Activated naive CD4-positive, alpha-beta T cell treated with anti-CD3 and anti-CD28 coated beads, Interleukin-2, amount 10 ng/mL, durations not matched to agents 7 days and 5 days (primary cell): Measurements from ENCODE around the gene ATAD1.
"Not testable (repeated sequence)": the region's sequence is repeated elsewhere in the genome, so short reads cannot be mapped to it uniquely, and the experiment has no call there.

Experiments
- CTCF ChIA-PET: fragments of 350-600 bp; sonication (Branson Sonifier 250); formaldehyde crosslinking; loops from one replicate; lab custom pipeline; 2021; ENCODE audit warnings: antibody characterized with exemption; lab: Charles Lee
- DNase-seq: peaks from one replicate; pipeline ENCODE4 v3.0.0-alpha.2; 2020
- H3K27ac Mint-ChIP-seq: one replicate; pipeline ENCODE4 v1.8.0; 2021; ENCODE audit warnings: mild to moderate bottlenecking, moderate library complexity, mixed read lengths
- H3K27me3 Mint-ChIP-seq: one replicate; pipeline ENCODE4 v1.8.0; 2021; ENCODE audit warnings: mild to moderate bottlenecking, mixed read lengths
- H3K36me3 Mint-ChIP-seq: one replicate; pipeline ENCODE4 v1.8.0; 2021; ENCODE audit warnings: mixed read lengths
- H3K4me1 Mint-ChIP-seq: one replicate; pipeline ENCODE4 v1.8.0; 2021; ENCODE audit warnings: mixed read lengths
- H3K4me3 Mint-ChIP-seq: one replicate; pipeline ENCODE4 v1.8.0; 2021; ENCODE audit warnings: mild to moderate bottlenecking, moderate library complexity, mixed read lengths
- H3K9me3 Mint-ChIP-seq: one replicate; pipeline ENCODE4 v1.8.0; 2021; ENCODE audit warnings: mixed read lengths

ATAD1 gene, protein sequence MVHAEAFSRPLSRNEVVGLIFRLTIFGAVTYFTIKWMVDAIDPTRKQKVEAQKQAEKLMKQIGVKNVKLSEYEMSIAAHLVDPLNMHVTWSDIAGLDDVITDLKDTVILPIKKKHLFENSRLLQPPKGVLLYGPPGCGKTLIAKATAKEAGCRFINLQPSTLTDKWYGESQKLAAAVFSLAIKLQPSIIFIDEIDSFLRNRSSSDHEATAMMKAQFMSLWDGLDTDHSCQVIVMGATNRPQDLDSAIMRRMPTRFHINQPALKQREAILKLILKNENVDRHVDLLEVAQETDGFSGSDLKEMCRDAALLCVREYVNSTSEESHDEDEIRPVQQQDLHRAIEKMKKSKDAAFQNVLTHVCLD

DNA sequence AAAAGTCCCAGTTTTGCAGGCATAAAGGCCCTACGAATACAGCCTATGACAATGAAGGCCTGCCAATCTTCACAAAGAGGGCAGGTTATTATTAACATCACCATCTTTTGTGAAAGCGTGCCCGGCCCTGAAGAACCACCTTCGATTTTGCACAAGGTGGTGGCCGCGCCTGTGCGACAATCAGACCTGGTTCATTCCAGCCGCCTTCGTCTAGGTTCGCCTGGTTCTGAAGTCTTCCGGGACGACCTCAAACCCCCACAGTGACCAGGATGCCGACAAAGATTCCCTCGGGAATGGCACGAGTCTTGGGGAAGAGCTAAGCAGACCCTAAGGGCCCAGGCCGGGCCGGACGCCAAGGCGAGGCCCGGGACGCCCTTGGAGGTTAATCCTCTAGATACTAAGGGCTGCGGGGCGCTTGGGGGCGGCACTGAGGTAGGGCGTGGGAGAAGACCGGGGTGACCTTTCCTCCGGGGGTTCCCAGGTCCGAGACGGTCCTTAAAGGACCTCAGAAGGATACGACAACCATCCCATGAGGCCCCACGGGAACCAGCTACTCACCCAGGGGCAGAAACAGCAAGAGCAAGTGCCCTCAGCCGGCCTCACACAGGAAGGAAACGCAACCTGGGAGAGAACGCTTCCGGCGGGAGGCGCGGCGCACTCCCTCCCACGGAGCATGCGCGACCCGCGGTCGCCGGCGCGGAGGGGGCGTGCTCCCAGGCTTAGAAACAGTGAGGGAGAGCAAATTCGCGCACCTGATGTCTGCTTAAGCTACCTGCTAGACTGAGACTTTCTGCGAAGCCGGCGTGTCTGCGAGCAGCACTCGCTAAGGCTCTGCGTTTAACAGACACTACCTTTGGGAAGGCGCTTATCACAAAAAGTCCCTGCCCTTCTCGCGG lies at the start of gene ATAD1:
Gene ATAD1 (minus strand): TSS at position 618 of the 896 bp plus-strand sequence. CDS start 3,627 bp downstream, outside the sequence.
- Mint-ChIP-seq H3K27me3 (peaks cover 6% of the 10 kb centered on the region), H3K9me3 (no peaks in the 10 kb centered on the region), H3K4me3 (peak within 1 kb of the TSS; percentile 86), H3K27ac (peak within 1 kb of the TSS; percentile 95), H3K4me1 (peaks cover 36% of the 10 kb centered on the region), H3K36me3 (peaks cover 11% of the 10 kb centered on the region)
- DNase-seq, result peak; percentile 91
- CTCF ChIA-PET, result interaction anchor here (0.6 to 2.7 kb wide), 6 partner anchors 10 to 735 kb away, joined by 3 to 9 read pairs (median 4); no protein-coding TSS in a partner anchor

DNA sequence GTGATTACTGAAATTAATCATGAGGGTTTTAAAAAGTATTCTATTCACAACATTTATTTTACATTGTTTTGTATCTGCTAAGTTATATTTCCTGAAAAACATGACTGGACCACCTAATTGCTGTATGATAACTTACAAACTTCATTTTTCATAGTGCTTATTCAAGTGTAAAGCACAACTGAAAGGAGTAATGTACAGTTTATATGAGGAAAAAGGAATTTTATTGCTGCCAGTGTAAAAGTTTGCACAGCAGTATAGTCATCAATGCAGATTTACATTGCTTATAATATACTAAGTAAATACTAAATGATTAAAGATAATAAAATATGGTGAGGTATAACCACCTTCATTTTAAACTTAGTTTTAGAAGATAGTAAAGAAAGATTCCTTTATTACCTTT lies 49.4 kb upstream of the ATAD1 start:
- Mint-ChIP-seq H3K4me1 (peaks cover 40% of the 10 kb centered on the region), H3K27ac (no peak overlapping the region), H3K36me3 (peaks cover 47% of the 10 kb centered on the region), H3K27me3 (peaks cover 4% of the 10 kb centered on the region), H3K9me3 (no peaks in the 10 kb centered on the region), H3K4me3 (peak overlapping the region; percentile 93)
- CTCF ChIA-PET, result no interaction called here
- no peak for DNase-seq

DNA sequence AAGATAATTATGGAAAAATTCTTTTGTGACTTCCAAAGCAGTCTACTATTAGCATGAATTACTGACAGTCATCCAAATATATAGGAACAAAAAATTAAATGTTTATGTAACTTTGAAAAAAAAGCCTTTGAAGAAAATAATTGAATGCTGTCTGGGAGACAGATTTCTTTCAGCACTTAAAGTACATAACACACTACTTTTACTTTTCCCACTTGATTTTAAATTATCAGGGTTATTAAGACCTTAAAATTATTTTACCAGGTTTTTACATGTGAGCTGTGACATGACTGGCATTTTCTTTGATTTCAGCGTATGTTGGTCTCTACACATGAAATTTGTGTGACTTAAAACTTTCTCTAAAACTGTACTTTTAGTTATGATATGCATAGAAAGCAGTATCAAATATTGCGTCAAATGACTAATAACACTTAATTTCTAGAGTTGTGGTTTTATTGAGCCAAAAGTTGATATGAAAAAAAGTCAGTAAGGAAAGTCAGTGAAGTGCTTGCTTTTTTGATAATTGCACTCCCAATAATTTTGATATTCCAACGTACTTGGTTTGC lies 48.5 kb upstream of the ATAD1 start:
- H3K27ac Mint-ChIP-seq, result no peak overlapping the region
- H3K4me3 Mint-ChIP-seq, result peak overlapping the region; percentile 93
- peaks cover 44% of the 10 kb centered on the region for H3K4me1 Mint-ChIP-seq
- no peak for DNase-seq
- H3K27me3 Mint-ChIP-seq, result peaks cover 11% of the 10 kb centered on the region
- CTCF ChIA-PET, result interaction anchor here (1.0 to 3.2 kb wide), 3 partner anchors 16 to 523 kb away, joined by 3 to 10 read pairs (median 5); no protein-coding TSS in a partner anchor
- peaks cover 46% of the 10 kb centered on the region for H3K36me3 Mint-ChIP-seq
- H3K9me3 Mint-ChIP-seq, result no peaks in the 10 kb centered on the region

DNA sequence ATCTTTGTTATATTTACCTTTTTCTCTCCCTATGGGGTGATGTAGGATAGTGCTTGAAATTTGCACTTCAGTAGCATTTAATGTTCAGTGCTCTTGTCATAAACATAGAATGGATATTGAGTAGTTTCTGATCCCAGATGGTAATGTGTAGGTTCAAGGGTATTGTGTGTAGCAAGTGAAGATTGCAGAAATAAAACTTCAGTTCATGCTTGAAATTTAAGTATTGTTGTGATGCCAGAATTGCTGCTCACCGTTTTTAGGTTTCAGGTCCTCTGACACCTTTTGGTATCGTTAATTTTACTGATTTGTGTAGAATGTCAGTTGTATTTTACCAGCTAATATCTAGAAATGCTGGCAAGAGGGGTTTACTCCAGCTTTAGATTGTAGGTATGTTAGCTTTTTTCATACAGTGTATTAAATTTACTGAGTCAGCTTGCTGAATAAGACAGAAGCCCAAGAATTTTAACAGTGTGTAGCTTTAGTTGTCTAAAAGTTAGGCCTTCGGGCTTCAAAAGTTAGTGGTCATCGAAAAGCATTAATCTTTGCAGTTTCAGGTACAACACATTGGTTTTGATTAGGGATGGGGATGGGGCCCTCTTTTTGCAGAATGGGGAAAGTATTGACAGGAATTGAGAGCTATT lies 47.3 kb upstream of the ATAD1 start:
- peaks cover 46% of the 10 kb centered on the region for H3K4me1 Mint-ChIP-seq

DNA sequence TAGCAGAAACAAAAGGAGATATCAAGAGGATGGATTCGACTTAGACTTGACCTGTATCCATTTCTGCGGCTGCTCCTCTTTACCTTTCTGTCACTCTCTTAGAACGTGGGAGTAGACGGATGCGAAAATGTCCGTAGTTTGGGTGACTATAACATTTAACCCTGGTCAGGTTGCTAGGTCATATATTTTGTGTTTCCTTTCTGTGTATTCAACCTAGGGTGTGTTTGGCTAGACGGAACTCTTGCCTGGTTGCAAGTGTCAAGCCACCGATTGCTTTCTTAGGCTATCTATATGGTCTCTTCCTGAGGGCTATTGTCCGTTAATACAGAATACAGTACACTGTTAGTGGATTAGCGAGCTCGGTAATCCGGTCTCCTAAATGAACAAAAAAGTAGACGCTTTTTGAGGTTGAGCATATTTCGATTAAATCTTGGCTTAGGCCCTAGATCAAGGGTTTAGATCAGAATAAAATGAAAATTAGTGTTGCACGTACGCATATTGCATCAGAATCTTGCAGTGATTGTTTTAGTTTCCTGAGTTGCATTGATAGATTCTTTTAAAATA lies 46.6 kb upstream of the ATAD1 start:
- CTCF ChIA-PET, result interaction anchor here (1.5 to 3.2 kb wide), 2 partner anchors 14 to 524 kb away, joined by 4 to 10 read pairs; no protein-coding TSS in a partner anchor
- peaks cover 31% of the 10 kb centered on the region for H3K36me3 Mint-ChIP-seq
- DNase-seq, result no peak
- H3K27ac Mint-ChIP-seq, result peak overlapping the region; percentile 92
- peak overlapping the region; percentile 93 for H3K4me3 Mint-ChIP-seq
- H3K27me3 Mint-ChIP-seq, result peaks cover 11% of the 10 kb centered on the region
- H3K9me3 Mint-ChIP-seq, result no peaks in the 10 kb centered on the region
- peaks cover 45% of the 10 kb centered on the region for H3K4me1 Mint-ChIP-seq

More for the DNA sequence above, 47.3 kb upstream of the ATAD1 start:
- Mint-ChIP-seq H3K27me3 (peaks cover 11% of the 10 kb centered on the region), H3K4me3 (peak overlapping the region; percentile 93), H3K27ac (peak overlapping the region; percentile 92), H3K9me3 (no peaks in the 10 kb centered on the region), H3K36me3 (peaks cover 36% of the 10 kb centered on the region)
- DNase-seq, result no peak
- CTCF ChIA-PET, result interaction anchor here (1.0 to 3.2 kb wide), 4 partner anchors 14 to 524 kb away, joined by 3 to 10 read pairs (median 4); no protein-coding TSS in a partner anchor

DNA sequence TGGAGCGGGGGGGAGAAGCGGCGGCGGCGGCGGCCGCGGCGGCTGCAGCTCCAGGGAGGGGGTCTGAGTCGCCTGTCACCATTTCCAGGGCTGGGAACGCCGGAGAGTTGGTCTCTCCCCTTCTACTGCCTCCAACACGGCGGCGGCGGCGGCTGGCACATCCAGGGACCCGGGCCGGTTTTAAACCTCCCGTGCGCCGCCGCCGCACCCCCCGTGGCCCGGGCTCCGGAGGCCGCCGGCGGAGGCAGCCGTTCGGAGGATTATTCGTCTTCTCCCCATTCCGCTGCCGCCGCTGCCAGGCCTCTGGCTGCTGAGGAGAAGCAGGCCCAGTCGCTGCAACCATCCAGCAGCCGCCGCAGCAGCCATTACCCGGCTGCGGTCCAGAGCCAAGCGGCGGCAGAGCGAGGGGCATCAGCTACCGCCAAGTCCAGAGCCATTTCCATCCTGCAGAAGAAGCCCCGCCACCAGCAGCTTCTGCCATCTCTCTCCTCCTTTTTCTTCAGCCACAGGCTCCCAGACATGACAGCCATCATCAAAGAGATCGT lies 46.0 kb upstream of the ATAD1 start:
- peak overlapping the region; percentile 93 for H3K4me3 Mint-ChIP-seq
- H3K27ac Mint-ChIP-seq, result peak overlapping the region; percentile 92
- not testable (repeated sequence) for H3K9me3 Mint-ChIP-seq
- DNase-seq, result peak; percentile 44
- CTCF ChIA-PET, result interaction anchor here (3.2 kb wide), 1 partner anchor 13 kb away, joined by 10 read pairs; no protein-coding TSS in a partner anchor
- H3K36me3 Mint-ChIP-seq, result peaks cover 31% of the 10 kb centered on the region
- H3K27me3 Mint-ChIP-seq, result peaks cover 11% of the 10 kb centered on the region
- H3K4me1 Mint-ChIP-seq, result peaks cover 41% of the 10 kb centered on the region

DNA sequence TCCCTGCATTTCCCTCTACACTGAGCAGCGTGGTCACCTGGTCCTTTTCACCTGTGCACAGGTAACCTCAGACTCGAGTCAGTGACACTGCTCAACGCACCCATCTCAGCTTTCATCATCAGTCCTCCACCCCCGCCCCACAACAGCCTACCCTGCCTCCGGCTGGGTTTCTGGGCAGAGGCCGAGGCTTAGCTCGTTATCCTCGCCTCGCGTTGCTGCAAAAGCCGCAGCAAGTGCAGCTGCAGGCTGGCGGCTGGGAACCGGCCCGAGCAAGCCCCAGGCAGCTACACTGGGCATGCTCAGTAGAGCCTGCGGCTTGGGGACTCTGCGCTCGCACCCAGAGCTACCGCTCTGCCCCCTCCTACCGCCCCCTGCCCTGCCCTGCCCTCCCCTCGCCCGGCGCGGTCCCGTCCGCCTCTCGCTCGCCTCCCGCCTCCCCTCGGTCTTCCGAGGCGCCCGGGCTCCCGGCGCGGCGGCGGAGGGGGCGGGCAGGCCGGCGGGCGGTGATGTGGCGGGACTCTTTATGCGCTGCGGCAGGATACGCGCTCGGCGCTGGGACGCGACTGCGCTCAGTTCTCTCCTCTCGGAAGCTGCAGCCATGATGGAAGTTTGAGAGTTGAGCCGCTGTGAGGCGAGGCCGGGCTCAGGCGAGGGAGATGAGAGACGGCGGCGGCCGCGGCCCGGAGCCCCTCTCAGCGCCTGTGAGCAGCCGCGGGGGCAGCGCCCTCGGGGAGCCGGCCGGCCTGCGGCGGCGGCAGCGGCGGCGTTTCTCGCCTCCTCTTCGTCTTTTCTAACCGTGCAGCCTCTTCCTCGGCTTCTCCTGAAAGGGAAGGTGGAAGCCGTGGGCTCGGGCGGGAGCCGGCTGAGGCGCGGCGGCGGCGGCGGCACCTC lies 45.3 kb upstream of the ATAD1 start, which contains the start of the genes KLLN and PTEN:
Gene KLLN (minus strand): TSS at position 481 of the 891 bp plus-strand sequence. CDS start 1,046 bp downstream, outside the sequence.
Gene PTEN (plus strand): TSS at position 573 of the 891 bp plus-strand sequence. CDS start 845 bp downstream, outside the sequence.
- Mint-ChIP-seq H3K27ac (peak within 1 kb of the TSS; percentile 97), H3K4me1 (peaks cover 34% of the 10 kb centered on the region), H3K4me3 (peak within 1 kb of the TSS; percentile 93), H3K36me3 (peaks cover 24% of the 10 kb centered on the region), H3K27me3 (peaks cover 11% of the 10 kb centered on the region), H3K9me3 (no peaks in the 10 kb centered on the region)
- CTCF ChIA-PET, result interaction anchor here (1.5 to 7.2 kb wide), 4 partner anchors 13 to 690 kb away, joined by 4 to 52 read pairs (median 10); no protein-coding TSS in a partner anchor
- peak; percentile 85 for DNase-seq

DNA sequence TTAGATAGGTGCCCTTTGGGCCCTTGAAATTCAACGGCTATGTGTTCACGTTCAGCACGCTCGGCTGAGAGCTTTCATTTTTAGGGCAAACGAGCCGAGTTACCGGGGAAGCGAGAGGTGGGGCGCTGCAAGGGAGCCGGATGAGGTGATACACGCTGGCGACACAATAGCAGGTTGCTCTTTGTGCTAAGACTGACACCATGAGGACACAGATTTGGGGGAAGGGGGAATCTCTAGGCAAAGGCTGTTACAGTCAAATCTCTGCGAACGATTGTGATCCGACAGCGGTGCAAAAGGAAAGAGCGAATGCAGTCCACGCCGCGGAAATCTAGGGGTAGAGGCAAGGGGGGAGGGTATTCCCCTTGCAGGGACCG lies 44.6 kb upstream of the ATAD1 start:
- CTCF ChIA-PET, result interaction anchor here (0.8 to 7.2 kb wide), 8 partner anchors 11 to 713 kb away, joined by 3 to 52 read pairs (median 7); no protein-coding TSS in a partner anchor
- no peaks in the 10 kb centered on the region for H3K9me3 Mint-ChIP-seq
- H3K27ac Mint-ChIP-seq, result peak overlapping the region; percentile 97
- H3K36me3 Mint-ChIP-seq, result peaks cover 21% of the 10 kb centered on the region
- H3K27me3 Mint-ChIP-seq, result peaks cover 11% of the 10 kb centered on the region
- H3K4me3 Mint-ChIP-seq, result peak overlapping the region; percentile 93
- H3K4me1 Mint-ChIP-seq, result peaks cover 31% of the 10 kb centered on the region
- peak; percentile 82 for DNase-seq

DNA sequence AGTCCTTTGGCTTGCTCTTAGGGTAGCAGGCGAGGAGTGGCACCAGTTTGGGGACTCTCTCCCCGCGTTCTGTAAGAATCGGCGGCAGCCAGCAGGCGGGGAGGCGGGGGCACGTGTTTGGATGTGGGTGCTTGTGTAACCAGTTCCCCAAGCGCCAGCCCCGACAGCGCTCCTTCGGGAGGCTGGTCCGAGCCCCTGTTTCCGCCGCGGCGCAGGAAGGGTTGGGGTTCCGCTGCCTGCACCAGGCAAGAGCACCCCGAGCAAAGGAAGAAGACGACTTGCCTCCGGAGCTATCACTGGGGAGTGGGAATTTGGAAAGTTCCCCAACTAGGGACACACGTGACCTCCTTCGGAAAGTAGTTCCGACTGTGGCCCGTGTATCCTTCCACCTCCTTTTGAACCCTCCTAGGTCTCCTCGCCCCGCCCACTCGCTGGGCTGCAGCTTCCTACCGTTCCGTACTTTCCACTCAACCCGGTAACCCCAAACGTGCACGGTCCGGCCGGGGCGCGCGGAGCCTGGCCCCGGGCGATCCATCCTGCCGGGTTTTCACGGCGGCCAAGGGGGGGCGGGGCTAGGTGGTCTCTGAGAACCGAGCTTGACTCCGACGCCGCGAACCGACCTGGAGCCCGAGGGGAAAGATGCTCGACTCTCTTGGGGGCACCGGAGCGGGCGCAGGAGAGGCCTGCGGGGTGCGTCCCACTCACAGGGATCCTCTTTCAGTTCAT lies 44.1 kb upstream of the ATAD1 start:
- H3K9me3 Mint-ChIP-seq, result no peaks in the 10 kb centered on the region
- peak overlapping the region; percentile 93 for H3K4me3 Mint-ChIP-seq
- peaks cover 31% of the 10 kb centered on the region for H3K4me1 Mint-ChIP-seq
- peaks cover 11% of the 10 kb centered on the region for H3K27me3 Mint-ChIP-seq
- CTCF ChIA-PET, result interaction anchor here (0.8 to 7.2 kb wide), 10 partner anchors 10 to 721 kb away, joined by 3 to 52 read pairs (median 6); partner anchors contain the start of gene RNLS
- peaks cover 21% of the 10 kb centered on the region for H3K36me3 Mint-ChIP-seq
- peak overlapping the region; percentile 97 for H3K27ac Mint-ChIP-seq
- peak; percentile 96 for DNase-seq

DNA sequence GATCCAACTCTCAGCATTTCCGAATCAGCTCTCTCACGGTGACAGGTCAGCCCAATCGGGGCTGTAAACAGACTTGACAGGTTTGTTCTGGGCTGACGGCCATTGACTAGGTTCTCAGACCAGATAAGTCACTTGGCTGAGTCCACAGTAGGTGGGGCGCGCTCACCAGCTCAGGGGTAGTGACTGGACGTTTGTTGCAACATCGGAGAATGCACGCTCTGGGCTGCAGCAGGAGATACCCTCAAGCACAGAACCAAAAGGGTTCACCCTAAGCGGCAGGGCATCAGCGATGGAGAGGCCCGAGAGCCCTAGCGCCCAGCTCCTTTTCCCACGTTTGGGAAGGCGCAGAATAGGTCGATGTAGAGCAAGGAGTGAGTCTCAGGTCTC lies 43.5 kb upstream of the ATAD1 start:
- Mint-ChIP-seq H3K4me1 (peaks cover 27% of the 10 kb centered on the region), H3K27me3 (peaks cover 11% of the 10 kb centered on the region), H3K9me3 (no peaks in the 10 kb centered on the region), H3K4me3 (peak overlapping the region; percentile 93), H3K36me3 (peaks cover 18% of the 10 kb centered on the region), H3K27ac (peak overlapping the region; percentile 97)
- no peak for DNase-seq
- CTCF ChIA-PET, result interaction anchor here (1.2 to 7.2 kb wide), 10 partner anchors 10 to 721 kb away, joined by 3 to 52 read pairs (median 6); partner anchors contain the start of gene RNLS

DNA sequence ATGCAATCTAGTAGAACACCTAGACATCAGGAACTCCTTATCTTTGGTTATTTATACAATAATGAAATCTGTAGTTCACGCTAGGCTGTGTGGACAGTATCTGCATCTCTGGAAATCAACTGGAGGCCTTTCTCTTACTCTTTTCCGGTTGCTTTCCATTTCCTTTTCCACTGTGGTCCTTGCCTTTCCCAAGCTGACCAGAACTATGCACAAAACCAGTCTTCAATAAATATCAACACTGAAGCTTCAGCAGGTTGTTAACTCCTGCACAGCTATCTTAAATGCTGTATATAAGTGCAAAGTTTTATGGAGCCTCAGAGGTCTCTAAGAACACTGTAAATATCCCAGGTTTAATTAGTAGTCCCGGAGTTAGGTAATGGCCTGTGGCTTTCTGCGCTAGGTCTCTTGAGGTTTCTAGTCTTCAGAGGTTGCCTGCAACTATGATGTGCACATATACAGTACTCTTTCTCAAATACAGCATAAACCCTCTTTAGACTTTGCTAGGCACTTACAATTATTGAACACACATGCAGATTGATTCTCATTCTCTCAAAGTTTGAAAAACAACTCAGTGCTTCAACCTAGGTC lies 42.9 kb upstream of the ATAD1 start:
- peaks cover 24% of the 10 kb centered on the region for H3K4me1 Mint-ChIP-seq
- peak overlapping the region; percentile 93 for H3K4me3 Mint-ChIP-seq
- H3K27me3 Mint-ChIP-seq, result peaks cover 11% of the 10 kb centered on the region
- H3K36me3 Mint-ChIP-seq, result peaks cover 15% of the 10 kb centered on the region
- no peaks in the 10 kb centered on the region for H3K9me3 Mint-ChIP-seq
- DNase-seq, result no peak
- H3K27ac Mint-ChIP-seq, result no peak overlapping the region
- CTCF ChIA-PET, result interaction anchor here (0.7 to 7.2 kb wide), 9 partner anchors 11 to 722 kb away, joined by 3 to 52 read pairs (median 6); partner anchors contain the start of gene RNLS
